ENCODE measurements around the gene MICAL3.
"Not testable (repeated sequence)": the region's sequence is repeated elsewhere in the genome, so short reads cannot be mapped to it uniquely, and the experiment has no call there.

Gene MICAL3

DNA sequence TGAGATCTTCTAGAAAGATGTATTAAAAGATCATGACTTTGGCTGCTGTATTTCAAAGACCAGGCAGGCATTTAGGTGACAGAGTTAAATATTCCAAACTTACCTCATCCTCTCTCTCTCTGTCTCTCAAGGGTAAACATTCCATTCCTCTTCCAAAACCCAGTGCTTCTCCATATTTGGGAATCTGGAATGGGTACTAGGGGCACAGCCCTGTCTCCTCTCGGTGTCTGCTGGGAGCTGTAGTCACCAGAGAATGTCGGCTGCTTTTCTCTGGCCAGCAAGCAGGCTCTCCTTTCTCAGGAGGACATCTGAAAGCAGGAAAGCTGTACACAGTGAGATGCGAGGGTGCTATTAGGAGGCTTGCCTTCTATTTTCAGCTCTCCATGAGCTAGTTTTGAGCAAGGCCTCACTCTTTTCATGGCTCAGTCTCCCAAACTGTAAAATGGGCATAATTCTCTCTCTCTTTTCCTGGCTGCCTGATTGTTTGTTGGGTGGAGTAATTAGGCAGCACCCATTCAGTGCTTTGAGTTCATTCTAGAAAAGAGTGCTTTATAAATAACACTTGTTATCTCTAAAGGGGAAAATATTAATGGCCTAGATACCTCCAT is 44.1 kb upstream of the MICAL3 start:
- no peak overlapping the region for H3K4me3 ChIP-seq (ENCODE audit: low read depth, low read length)
- TF ChIP-seq, protein P1, sequence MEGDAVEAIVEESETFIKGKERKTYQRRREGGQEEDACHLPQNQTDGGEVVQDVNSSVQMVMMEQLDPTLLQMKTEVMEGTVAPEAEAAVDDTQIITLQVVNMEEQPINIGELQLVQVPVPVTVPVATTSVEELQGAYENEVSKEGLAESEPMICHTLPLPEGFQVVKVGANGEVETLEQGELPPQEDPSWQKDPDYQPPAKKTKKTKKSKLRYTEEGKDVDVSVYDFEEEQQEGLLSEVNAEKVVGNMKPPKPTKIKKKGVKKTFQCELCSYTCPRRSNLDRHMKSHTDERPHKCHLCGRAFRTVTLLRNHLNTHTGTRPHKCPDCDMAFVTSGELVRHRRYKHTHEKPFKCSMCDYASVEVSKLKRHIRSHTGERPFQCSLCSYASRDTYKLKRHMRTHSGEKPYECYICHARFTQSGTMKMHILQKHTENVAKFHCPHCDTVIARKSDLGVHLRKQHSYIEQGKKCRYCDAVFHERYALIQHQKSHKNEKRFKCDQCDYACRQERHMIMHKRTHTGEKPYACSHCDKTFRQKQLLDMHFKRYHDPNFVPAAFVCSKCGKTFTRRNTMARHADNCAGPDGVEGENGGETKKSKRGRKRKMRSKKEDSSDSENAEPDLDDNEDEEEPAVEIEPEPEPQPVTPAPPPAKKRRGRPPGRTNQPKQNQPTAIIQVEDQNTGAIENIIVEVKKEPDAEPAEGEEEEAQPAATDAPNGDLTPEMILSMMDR (IDR thresholded peaks at IDR 0.05; ENCODE audit: low read depth, low read length), result no peak

DNA sequence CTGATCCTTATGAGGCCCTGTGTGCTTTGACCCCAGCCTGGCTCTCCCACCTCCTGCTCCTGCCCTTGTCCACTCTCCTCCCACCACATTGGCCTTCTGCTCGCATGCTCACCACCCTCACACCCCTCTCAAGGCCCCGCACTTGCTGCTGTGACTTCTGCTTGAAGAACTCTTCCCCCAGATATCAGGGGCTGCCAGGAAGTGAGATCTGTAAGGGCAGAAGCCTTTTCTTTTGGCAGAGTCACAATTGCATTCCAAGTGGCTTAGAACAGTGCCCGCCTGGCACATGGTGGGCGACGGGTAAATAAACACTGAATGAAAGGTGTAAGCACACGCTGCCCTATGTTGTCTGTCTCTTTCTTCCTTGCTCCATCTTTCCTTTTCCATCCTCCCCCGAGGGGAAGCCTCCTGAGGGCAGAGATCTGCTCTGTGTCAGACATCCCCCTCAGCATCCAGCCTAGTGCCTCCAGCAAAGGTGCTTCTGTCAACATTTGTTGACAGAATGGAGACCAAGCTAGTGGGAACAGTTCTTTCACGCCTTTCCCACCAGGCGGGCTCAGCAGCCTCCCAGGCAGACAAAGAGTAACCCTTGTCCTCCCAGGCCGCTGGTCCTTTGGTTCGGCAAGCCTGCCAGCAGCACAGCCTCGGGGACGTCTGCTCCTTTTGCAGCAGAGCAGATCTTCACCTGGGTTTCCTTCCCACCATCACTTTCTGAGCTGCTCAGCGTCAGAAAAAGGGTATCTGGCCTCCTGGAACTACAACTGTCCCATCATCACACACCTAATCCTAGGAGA is 43.4 kb upstream of the MICAL3 start:
- no peak overlapping the region for H3K4me3 ChIP-seq (ENCODE audit: low read depth, low read length)
- TF ChIP-seq, protein P1 (IDR thresholded peaks at IDR 0.05; ENCODE audit: low read depth, low read length), result no peak

DNA sequence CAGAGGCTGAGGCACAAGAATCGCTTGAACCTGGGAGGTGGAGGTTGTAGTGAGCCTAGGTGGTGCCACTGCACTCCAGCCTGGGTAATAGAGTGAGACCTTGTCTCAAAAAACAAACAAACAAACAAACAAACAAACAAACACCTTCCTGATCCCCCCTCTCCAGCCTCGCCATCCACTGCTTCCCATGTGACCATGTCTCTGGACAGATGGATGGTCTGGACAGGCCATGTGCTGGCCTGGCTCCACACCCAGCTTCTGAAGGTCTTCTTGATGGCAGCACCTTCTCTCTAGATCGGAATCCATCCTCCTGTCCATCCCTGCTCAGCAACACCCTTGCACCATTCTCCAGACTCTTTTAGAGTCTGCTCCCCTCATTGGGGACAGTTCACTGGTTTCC is 42.8 kb upstream of the MICAL3 start:
- H3K4me3 ChIP-seq (ENCODE audit: low read depth, low read length), result no peak overlapping the region
- TF ChIP-seq, protein P1 (IDR thresholded peaks at IDR 0.05; ENCODE audit: low read depth, low read length), result no peak

DNA sequence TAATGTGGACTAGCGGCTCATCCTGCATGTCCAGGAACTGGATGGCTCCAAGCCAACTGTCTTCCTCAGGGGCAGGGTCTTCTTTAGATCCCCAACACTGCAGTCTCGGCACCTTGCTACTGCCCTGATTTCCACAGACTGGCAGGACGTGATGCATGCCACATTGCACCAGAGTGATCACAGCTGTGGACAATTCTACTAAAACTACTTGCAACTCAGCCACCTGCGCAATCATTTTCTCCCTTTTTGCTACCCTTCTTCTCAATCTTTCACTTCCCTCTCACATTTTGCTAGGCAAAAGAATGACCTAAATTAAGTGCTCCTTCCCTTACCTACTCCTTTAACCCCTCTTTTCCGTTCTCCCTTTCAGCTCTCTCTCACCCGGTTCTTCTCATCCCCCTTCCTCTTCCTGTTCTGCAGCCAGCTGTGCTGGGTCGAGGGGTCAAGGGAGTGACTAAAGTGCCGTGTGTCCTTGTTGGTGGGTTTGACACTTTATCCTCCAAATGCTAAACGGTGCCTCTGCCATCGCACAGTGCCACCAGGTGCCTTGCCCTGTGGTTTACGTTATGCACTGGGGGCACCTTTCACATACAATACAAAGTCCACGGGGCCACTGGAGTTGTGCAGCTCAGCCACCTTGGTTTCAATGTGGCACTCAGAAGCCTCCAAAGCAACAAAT is 42.0 kb upstream of the MICAL3 start:
- TF ChIP-seq, protein P1 (IDR thresholded peaks at IDR 0.05; ENCODE audit: low read depth, low read length), result no peak
- no peak overlapping the region for H3K4me3 ChIP-seq (ENCODE audit: low read depth, low read length)

DNA sequence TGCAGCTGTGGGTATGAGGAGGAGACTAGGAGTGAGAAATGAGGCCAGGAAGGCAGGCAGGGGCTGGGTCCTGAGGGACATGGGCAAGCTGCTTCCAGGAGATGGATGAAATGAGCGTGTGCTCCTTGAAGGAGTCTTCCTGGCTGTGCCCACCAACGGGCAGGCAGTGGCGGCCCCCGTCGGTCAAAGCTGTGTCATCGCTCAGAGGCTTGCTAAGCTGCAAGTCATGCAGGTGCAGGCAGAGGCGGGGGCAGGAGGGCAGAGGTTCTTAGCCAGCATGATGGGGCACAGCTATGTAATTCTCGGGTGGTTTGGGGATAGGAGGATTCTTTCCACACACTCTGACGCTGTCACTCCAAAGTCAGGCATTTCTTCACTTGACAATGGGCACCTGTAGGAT is 40.9 kb upstream of the MICAL3 start:
- TF ChIP-seq, protein P1 (IDR thresholded peaks at IDR 0.05; ENCODE audit: low read depth, low read length), result no peak

DNA sequence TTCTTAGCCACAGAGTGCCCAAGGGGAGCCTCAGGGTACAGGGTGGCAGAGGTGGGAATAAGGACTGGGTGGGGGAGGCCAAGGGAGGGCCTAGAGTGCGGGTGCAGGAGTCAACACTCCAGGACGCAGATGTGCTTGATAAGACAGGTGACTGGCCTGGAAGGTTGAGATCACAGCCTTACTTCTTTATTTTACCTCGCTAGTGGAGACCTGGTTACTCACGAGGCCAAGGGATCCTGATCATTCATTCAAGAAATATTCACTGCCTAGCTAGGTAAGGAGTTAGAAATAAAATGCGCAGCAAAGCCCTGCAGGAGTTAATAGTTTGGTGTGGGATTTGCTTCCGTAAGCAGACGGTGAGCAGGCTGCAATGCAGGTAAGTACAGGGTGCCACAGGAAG is 40.3 kb upstream of the MICAL3 start:
- TF ChIP-seq, protein P1 (IDR thresholded peaks at IDR 0.05; ENCODE audit: low read depth, low read length), result no peak
- no peak overlapping the region for H3K4me3 ChIP-seq (ENCODE audit: low read depth, low read length)

More for the DNA sequence above, 40.9 kb upstream of the MICAL3 start:
- H3K4me3 ChIP-seq (ENCODE audit: low read depth, low read length), result no peak overlapping the region

DNA sequence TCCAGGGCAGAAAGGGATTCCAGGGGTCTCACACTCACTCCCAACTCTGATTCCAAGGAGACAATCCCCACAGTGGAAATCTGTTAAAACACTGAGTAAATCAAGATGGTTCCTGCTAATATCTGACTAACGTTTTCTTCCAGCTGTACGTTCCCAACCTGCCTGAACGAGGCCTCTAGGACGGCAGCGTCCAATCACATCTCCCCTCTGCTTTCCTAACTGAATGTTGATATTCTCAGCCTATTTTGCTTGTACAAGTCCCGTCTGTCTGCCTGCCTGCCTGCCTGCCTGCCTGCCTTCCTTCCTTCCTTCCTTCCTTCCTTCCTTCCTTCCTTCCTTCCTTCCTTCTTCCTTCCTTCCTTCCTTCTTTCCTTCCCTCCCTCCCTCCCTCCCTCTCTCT is 39.4 kb upstream of the MICAL3 start:
- H3K4me3 ChIP-seq (ENCODE audit: low read depth, low read length), result not testable (repeated sequence)

Data from WI38 (cell line).